Measurements from ENCODE around the gene TPSG1. TPM values are rescaled to one million over a fixed set of nuclear protein-coding genes. Genes with fewer than 3 reads are reported as not detected.
"Not testable (repeated sequence)": the region's sequence is repeated elsewhere in the genome, so short reads cannot be mapped to it uniquely, and the experiment has no call there.

TPSG1 gene
- total and polyA plus RNA-seq, 10 of the 15 experiments (the other 5 are each of a cell fraction or from before 2014, with no cell fraction given) = not detected

GRCh38 chr16:1185460-1186207 is 39.4 kb downstream of the TPSG1 start:
- RAD21 ChIA-PET (ENCODE audit: unreplicated experiment); DNase-seq (ENCODE audit: low read depth, low spot score); H3K79me2 ChIP-seq (ENCODE audit: control insufficient read depth, insufficient read depth, low read length); BruUV-seq (replicated peaks); H2AFZ ChIP-seq (ENCODE audit: control insufficient read depth, low read depth, low read length); POLR2A ChIA-PET; H3K4me2 ChIP-seq (ENCODE audit: control insufficient read depth, insufficient read depth); in situ Hi-C loops (cut with MboI); H3K36me3 ChIP-seq (ENCODE audit: control insufficient read depth in 2 of 2, insufficient read depth in 2 of 2, low read length in 1 of 2); H4K20me1 ChIP-seq (ENCODE audit: control insufficient read depth, insufficient read depth); FAIRE-seq; ATAC-seq; H3K27ac ChIP-seq (ENCODE audit: control insufficient read depth, insufficient read depth); H3K27me3 ChIP-seq (replicated peaks in 1 of 2; ENCODE audit: control insufficient read depth in 2 of 2, insufficient read depth in 2 of 2, low read length in 1 of 2); intact Hi-C loops (cut with micrococcal nuclease; ENCODE audit: unreplicated experiment); SMC1A ChIA-PET (ENCODE audit: uncharacterized antibody, unreplicated experiment); H3K9ac ChIP-seq (ENCODE audit: control insufficient read depth, insufficient read depth, low read length); CTCF ChIA-PET; H3K4me3 ChIP-seq; H3K9me3 ChIP-seq (replicated peaks; ENCODE audit: control insufficient read depth, insufficient read depth, low read length); H3K4me1 ChIP-seq (ENCODE audit: control insufficient read depth, insufficient read depth, low read length): not testable (repeated sequence)
- WGBS (ENCODE audit: insufficient coverage, insufficient replicate concordance, low lambda C conversion rate, missing lambda C conversion rate) = 71% methylated on average over 37 of the region's 86 CpGs

- no TSS peak for BruUV-seq (replicated peaks)
- intact Hi-C loops (cut with micrococcal nuclease; ENCODE audit: unreplicated experiment) = no loop called here
- no peak for TF ChIP-seq NR2C1 (IDR thresholded peaks at IDR 0.05)
- TF ChIP-seq CHD4 (IDR thresholded peaks at IDR 0.05) = no peak
- no peak for TF ChIP-seq IRF3 (IDR thresholded peaks at IDR 0.05)
- no peak for TF ChIP-seq CEBPZ (IDR thresholded peaks at IDR 0.05; ENCODE audit: low read depth, low read length)
- TF ChIP-seq SREBF2 (IDR thresholded peaks at IDR 0.05; ENCODE audit: low read length) = no peak
- no peak for TF ChIP-seq NKRF (conservative IDR thresholded peaks at IDR 0.05)
- no peak for TF ChIP-seq POLR2AphosphoS5 (IDR thresholded peaks at IDR 0.05; ENCODE audit: low read length)
- no peak for TF ChIP-seq HDAC2 (IDR thresholded peaks at IDR 0.05)
- no peak overlapping the region for H3K9ac ChIP-seq (ENCODE audit: control insufficient read depth, insufficient read depth, low read length)
- SMC1A ChIA-PET (ENCODE audit: uncharacterized antibody, unreplicated experiment) = no interaction called here
- POLR2A ChIA-PET = no interaction called here
- H3K4me2 ChIP-seq (ENCODE audit: control insufficient read depth, insufficient read depth) = no peak overlapping the region
- no peaks in the 10 kb centered on the region for H3K36me3 ChIP-seq (ENCODE audit: control insufficient read depth in 2 of 2, insufficient read depth in 2 of 2, low read length in 1 of 2)
- FAIRE-seq (no peak), DNase-seq (ENCODE audit: low read depth, low spot score) (no peak), ATAC-seq (no peak)
- CTCF ChIA-PET = no interaction called here
- RAD21 ChIA-PET (ENCODE audit: unreplicated experiment) = no interaction called here
- H3K27ac ChIP-seq (ENCODE audit: control insufficient read depth, insufficient read depth) = no peak overlapping the region
- WGBS (ENCODE audit: insufficient coverage, insufficient replicate concordance, low lambda C conversion rate, missing lambda C conversion rate) = 76% methylated on average over 18 of the region's 18 CpGs
- no peaks in the 10 kb centered on the region; the same call in 2 of the 3 replicates for H3K9me3 ChIP-seq (replicated peaks; ENCODE audit: control insufficient read depth, insufficient read depth, low read length)
- no peaks in the 10 kb centered on the region for H4K20me1 ChIP-seq (ENCODE audit: control insufficient read depth, insufficient read depth)
- H3K4me1 ChIP-seq (ENCODE audit: control insufficient read depth, insufficient read depth, low read length) = no peaks in the 10 kb centered on the region
- no peak overlapping the region for H2AFZ ChIP-seq (ENCODE audit: control insufficient read depth, low read depth, low read length)
- no peaks in the 10 kb centered on the region for H3K27me3 ChIP-seq (replicated peaks in 1 of 2; ENCODE audit: control insufficient read depth in 2 of 2, insufficient read depth in 2 of 2, low read length in 1 of 2)
- H3K79me2 ChIP-seq (ENCODE audit: control insufficient read depth, insufficient read depth, low read length) = no peaks in the 10 kb centered on the region
- in situ Hi-C loops (cut with MboI) = no loop called here
- no peak overlapping the region for H3K4me3 ChIP-seq
Observed at GRCh38 chr16:1184980-1185379, 40.1 kb downstream of the TPSG1 start.

All from GM12878 (cell line).